ENCODE results near the gene ZNF213. TPM values are rescaled to one million over a fixed set of nuclear protein-coding genes. Genes with fewer than 3 reads are reported as not detected.

The ZNF213 gene
- total RNA-seq, 2 experiments from 2014 or later = 1.6 to 2.2 TPM

DNA sequence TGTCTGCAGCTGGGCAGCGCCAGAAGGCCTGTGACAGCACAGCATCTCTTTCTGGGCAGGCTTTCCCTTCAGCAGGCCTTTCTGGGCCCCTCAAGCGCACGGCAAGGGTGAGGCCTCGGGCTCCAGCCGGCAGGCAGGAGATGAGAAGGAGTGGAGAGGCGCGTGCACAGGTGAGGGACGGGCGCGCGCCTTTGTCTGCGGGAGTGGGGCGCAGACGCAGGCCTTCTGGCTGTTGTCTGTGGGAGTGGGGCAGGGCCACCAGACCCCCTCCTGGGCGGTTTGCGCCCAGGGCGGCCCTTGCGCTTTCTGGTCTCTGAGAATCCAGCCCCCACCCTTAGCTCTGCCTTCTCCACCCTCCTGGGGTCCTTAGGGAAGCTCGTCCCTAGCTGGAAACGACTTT lies 16.0 kb upstream of the ZNF213 start:
- no peaks in the 10 kb centered on the region for H3K9me3 ChIP-seq (ENCODE audit: control insufficient read depth in 1 of 2, insufficient read depth in 1 of 2, low read length in 2 of 2)
- no peaks in the 10 kb centered on the region for H3K27me3 Mint-ChIP-seq
- ATAC-seq (ENCODE audit: poor library complexity) = no peak
- H3K9me3 Mint-ChIP-seq = no peaks in the 10 kb centered on the region
- H3K4me1 Mint-ChIP-seq (ENCODE audit: low read depth) = peaks cover 5% of the 10 kb centered on the region
- ChIA-PET POLR2A (no interaction called here), CTCF (interaction anchor here (1.1 to 1.7 kb wide), 3 partner anchors 11 to 121 kb away, joined by 4 to 5 read pairs (median 5); no protein-coding TSS in a partner anchor)
- no peak overlapping the region for H3K27ac Mint-ChIP-seq
- peaks cover 10% of the 10 kb centered on the region for H3K4me1 ChIP-seq (ENCODE audit: insufficient read depth, low read length)
- TF ChIP-seq, protein P1, sequence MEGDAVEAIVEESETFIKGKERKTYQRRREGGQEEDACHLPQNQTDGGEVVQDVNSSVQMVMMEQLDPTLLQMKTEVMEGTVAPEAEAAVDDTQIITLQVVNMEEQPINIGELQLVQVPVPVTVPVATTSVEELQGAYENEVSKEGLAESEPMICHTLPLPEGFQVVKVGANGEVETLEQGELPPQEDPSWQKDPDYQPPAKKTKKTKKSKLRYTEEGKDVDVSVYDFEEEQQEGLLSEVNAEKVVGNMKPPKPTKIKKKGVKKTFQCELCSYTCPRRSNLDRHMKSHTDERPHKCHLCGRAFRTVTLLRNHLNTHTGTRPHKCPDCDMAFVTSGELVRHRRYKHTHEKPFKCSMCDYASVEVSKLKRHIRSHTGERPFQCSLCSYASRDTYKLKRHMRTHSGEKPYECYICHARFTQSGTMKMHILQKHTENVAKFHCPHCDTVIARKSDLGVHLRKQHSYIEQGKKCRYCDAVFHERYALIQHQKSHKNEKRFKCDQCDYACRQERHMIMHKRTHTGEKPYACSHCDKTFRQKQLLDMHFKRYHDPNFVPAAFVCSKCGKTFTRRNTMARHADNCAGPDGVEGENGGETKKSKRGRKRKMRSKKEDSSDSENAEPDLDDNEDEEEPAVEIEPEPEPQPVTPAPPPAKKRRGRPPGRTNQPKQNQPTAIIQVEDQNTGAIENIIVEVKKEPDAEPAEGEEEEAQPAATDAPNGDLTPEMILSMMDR (IDR thresholded peaks at IDR 0.05) = no peak
- no peak overlapping the region for H3K27ac ChIP-seq (ENCODE audit: low read depth in 1 of 2, low read length in 2 of 2)
- H3K4me3 ChIP-seq (ENCODE audit: low read length) = no peak overlapping the region
- H3K27me3 ChIP-seq (ENCODE audit: control insufficient read depth in 1 of 2, insufficient read depth in 2 of 2, low read length in 2 of 2) = no peaks in the 10 kb centered on the region
- no peak for DNase-seq
- intact Hi-C loops (cut with DNase I, micrococcal nuclease) = no loop called here
- no peaks in the 10 kb centered on the region for H3K36me3 ChIP-seq (ENCODE audit: insufficient read depth, low read length)
- H3K36me3 Mint-ChIP-seq (ENCODE audit: low read depth) = peaks cover 4% of the 10 kb centered on the region
- no peak overlapping the region for H3K4me3 Mint-ChIP-seq

DNA sequence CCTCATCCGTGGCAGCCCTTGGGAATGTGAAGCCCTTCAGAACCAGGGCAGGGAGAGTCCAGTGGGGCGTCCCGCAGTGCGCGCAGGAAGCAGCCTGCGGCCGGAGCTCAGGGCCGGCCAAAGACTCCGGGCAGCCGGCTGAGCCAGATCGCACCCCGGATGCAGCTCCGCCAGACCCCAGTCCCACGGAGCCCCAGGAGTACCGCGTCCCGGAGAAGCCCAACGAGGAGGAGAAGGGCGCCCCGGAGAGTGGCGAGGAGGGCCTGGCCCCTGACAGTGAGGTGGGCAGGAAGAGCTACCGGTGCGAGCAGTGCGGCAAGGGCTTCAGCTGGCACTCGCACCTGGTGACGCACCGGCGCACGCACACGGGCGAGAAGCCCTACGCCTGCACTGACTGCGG lies 15.5 kb upstream of the ZNF213 start:
- no peaks in the 10 kb centered on the region for H3K9me3 Mint-ChIP-seq
- DNase-seq (no peak), ATAC-seq (ENCODE audit: poor library complexity) (no peak)
- H3K27ac Mint-ChIP-seq = no peak overlapping the region
- H3K4me1 Mint-ChIP-seq (ENCODE audit: low read depth) = peaks cover 8% of the 10 kb centered on the region
- H3K4me1 ChIP-seq (ENCODE audit: insufficient read depth, low read length) = peaks cover 11% of the 10 kb centered on the region
- ChIA-PET CTCF (interaction anchor here (1.1 to 1.7 kb wide), 2 partner anchors 23 to 120 kb away, joined by 4 to 5 read pairs; no protein-coding TSS in a partner anchor), POLR2A (no interaction called here)
- H3K36me3 Mint-ChIP-seq (ENCODE audit: low read depth) = peaks cover 6% of the 10 kb centered on the region
- no peaks in the 10 kb centered on the region for H3K27me3 ChIP-seq (ENCODE audit: control insufficient read depth in 1 of 2, insufficient read depth in 2 of 2, low read length in 2 of 2)
- TF ChIP-seq, protein P1 (IDR thresholded peaks at IDR 0.05) = no peak
- no peaks in the 10 kb centered on the region for H3K36me3 ChIP-seq (ENCODE audit: insufficient read depth, low read length)
- intact Hi-C loops (cut with DNase I, micrococcal nuclease) = no loop called here
- no peak overlapping the region for H3K4me3 ChIP-seq (ENCODE audit: low read length)
- H3K27me3 Mint-ChIP-seq = no peaks in the 10 kb centered on the region
- no peak overlapping the region for H3K27ac ChIP-seq (ENCODE audit: low read depth in 1 of 2, low read length in 2 of 2)
- no peaks in the 10 kb centered on the region for H3K9me3 ChIP-seq (ENCODE audit: control insufficient read depth in 1 of 2, insufficient read depth in 1 of 2, low read length in 2 of 2)
- no peak overlapping the region for H3K4me3 Mint-ChIP-seq

DNA sequence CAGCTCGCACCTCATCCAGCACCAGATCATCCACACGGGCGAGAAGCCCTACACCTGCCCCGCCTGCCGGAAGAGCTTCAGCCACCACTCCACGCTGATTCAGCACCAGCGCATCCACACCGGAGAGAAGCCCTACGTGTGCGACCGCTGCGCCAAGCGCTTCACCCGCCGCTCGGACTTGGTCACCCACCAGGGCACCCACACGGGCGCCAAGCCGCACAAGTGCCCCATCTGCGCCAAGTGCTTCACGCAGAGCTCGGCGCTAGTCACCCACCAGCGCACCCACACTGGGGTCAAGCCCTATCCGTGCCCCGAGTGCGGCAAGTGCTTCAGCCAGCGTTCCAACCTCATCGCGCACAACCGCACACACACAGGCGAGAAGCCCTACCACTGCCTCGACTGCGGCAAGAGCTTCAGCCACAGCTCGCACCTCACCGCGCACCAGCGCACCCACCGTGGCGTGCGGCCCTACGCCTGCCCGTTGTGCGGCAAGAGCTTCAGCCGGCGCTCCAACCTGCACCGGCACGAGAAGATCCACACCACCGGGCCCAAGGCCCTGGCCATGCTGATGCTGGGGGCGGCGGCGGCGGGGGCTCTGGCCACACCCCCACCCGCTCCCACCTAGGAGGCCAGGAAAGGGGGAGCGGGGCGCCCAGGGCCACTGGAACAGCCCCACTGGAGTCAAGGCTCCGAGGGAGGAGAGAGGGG lies 15.0 kb upstream of the ZNF213 start:
- H3K27me3 ChIP-seq (ENCODE audit: control insufficient read depth in 1 of 2, insufficient read depth in 2 of 2, low read length in 2 of 2) = no peaks in the 10 kb centered on the region
- H3K27ac ChIP-seq (ENCODE audit: low read depth in 1 of 2, low read length in 2 of 2) = no peak overlapping the region
- H3K36me3 ChIP-seq (ENCODE audit: insufficient read depth, low read length) = no peaks in the 10 kb centered on the region
- Mint-ChIP-seq H3K27ac (no peak overlapping the region), H3K27me3 (no peaks in the 10 kb centered on the region), H3K4me3 (no peak overlapping the region), H3K9me3 (no peaks in the 10 kb centered on the region), H3K4me1 (ENCODE audit: low read depth) (peaks cover 13% of the 10 kb centered on the region), H3K36me3 (ENCODE audit: low read depth) (peaks cover 7% of the 10 kb centered on the region)
- ChIA-PET CTCF (interaction anchor here (1.7 kb wide), 1 partner anchor 23 kb away, joined by 4 read pairs; no protein-coding TSS in a partner anchor), POLR2A (no interaction called here)
- DNase-seq (no peak), ATAC-seq (ENCODE audit: poor library complexity) (no peak)
- no peak overlapping the region for H3K4me3 ChIP-seq (ENCODE audit: low read length)
- peaks cover 13% of the 10 kb centered on the region for H3K4me1 ChIP-seq (ENCODE audit: insufficient read depth, low read length)
- intact Hi-C loops (cut with DNase I, micrococcal nuclease) = no loop called here
- no peaks in the 10 kb centered on the region for H3K9me3 ChIP-seq (ENCODE audit: control insufficient read depth in 1 of 2, insufficient read depth in 1 of 2, low read length in 2 of 2)
- TF ChIP-seq, protein P1 (IDR thresholded peaks at IDR 0.05) = no peak
